Measurements from ENCODE around the gene CACYBP.

GRCh38 chr1:174988539-174988938 lies 11.2 kb upstream of the CACYBP start:
- no peak for TF ChIP-seq CTCF (IDR thresholded peaks at IDR 0.05)
- TF ChIP-seq POLR2AphosphoS5 (IDR thresholded peaks at IDR 0.05) = no peak
